Smooth muscle cell (in vitro differentiated cells): Measurements from ENCODE around the gene LIN28B. TPM values are rescaled to one million over a fixed set of nuclear protein-coding genes. Genes with fewer than 3 reads are reported as not detected.

Source experiments
- DNase-seq: peaks from one replicate; lab custom pipeline; 2025; ENCODE audit not compliant: unreplicated experiment; lab: John Stamatoyannopoulos, UW
- H2AFZ ChIP-seq: fragments of 200-600 bp; sonication (generic); 2 replicates; pipeline ENCODE4 v1.6.0; 2016; ENCODE audit warnings: antibody characterized with exemption, low read depth, mild to moderate bottlenecking
- H3F3A ChIP-seq: fragments of 200-600 bp; sonication (generic); 2 replicates; pipeline ENCODE4 v1.6.0; 2017; ENCODE audit warnings: antibody characterized with exemption, low read depth
- H3K27ac ChIP-seq: fragments of 200-600 bp; sonication (generic); 2 replicates; pipeline ENCODE4 v1.5.1; 2016; ENCODE audit warnings: low read depth, mild to moderate bottlenecking
- H3K27me3 ChIP-seq: fragments of 200-600 bp; sonication (generic); 2 replicates; pipeline ENCODE4 v1.6.1; 2016; ENCODE audit warnings: low read depth, mild to moderate bottlenecking
- H3K36me3 ChIP-seq: fragments of 200-600 bp; sonication (generic); 2 replicates; pipeline ENCODE4 v1.5.1; 2016; ENCODE audit warnings: low read depth
- H3K4me1 ChIP-seq: fragments of 200-600 bp; sonication (generic); 2 replicates; pipeline ENCODE4 v1.5.1; 2016; ENCODE audit warnings: low read depth
- H3K4me2 ChIP-seq: fragments of 200-600 bp; sonication (generic); 2 replicates; pipeline ENCODE4 v1.6.0; 2016; ENCODE audit warnings: mild to moderate bottlenecking
- H3K4me3 ChIP-seq: fragments of 200-600 bp; sonication (generic); 2 replicates; pipeline ENCODE4 v1.5.1; 2016; ENCODE audit warnings: mild to moderate bottlenecking
- H3K79me2 ChIP-seq: fragments of 200-600 bp; sonication (generic); 2 replicates; pipeline ENCODE4 v1.6.0; 2016; ENCODE audit warnings: low read depth, mild to moderate bottlenecking
- H3K9ac ChIP-seq: fragments of 200-600 bp; sonication (generic); 2 replicates; pipeline ENCODE4 v1.6.0; 2016; ENCODE audit warnings: low read depth
- H3K9me3 ChIP-seq: fragments of 200-600 bp; sonication (generic); replicated peaks from 2 replicates; pipeline ENCODE4 v1.5.1; 2016; ENCODE audit warnings: low read depth
- H4K20me1 ChIP-seq: fragments of 200-600 bp; sonication (generic); 2 replicates; pipeline ENCODE4 v1.6.0; 2016; ENCODE audit warnings: low read depth
- WGBS: methylation state at CpG from one replicate; pipeline ENCODE4 v1.1.7; 2016; ENCODE audit warnings: low lambda C conversion rate; 5-methylcytosine and 5-hydroxymethylcytosine counted together
- polyA plus RNA-seq: library from polyadenylated mRNA; unstranded; fragments of >200 nt; fragmentation: Nextera tagmentation; extraction: Ambion mirVana; gene quantifications from 2 replicates; pipeline ENCODE4 v1.2.1, GENCODE V29; 2016
- total RNA-seq: library from RNA; depleted of rRNA; stranded (reverse); fragments of >200 nt; gene quantifications from 2 replicates; pipeline ENCODE4 v1.2.3, GENCODE V29; 2014
- TF ChIP-seq, protein P1 (sequence below): fragments of 200-600 bp; sonication (generic); IDR thresholded peaks from 2 replicates; pipeline ENCODE4 v1.5.1; 2017; ENCODE audit warnings: borderline replicate concordance, mild to moderate bottlenecking, antibody characterized with exemption; ENCODE audit not compliant: insufficient read depth, poor library complexity, severe bottlenecking

The LIN28B gene
- total and polyA plus RNA-seq, 2 experiments from 2014 or later: 1.4 to 11.6 TPM

DNA sequence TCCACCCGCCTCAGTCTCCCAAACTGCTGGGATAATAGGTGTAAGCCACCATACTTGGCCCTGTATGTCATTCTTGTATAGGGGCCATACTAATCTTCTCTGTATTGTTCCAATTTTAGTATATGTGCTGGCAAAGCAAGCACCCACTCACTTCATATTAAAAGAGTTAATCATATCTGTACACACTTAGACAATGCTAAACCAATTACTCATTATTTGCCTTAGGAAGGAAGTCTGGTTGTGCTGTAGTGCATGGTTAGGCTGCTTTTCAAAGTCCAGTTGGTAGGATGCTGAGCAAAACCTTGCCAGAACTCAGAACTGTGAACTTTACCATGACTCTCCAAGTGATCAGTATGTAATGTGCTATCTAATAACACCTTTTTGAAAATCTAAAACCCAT, 88.6 kb downstream of the LIN28B start:
- no peak overlapping the region for H3K27ac ChIP-seq
- H3K9me3 ChIP-seq: no peaks in the 10 kb centered on the region
- H3F3A ChIP-seq: peaks cover 5% of the 10 kb centered on the region
- no peak overlapping the region for H3K4me3 ChIP-seq
- 95% methylated on average over 1 of the region's 1 CpG for WGBS
- H2AFZ ChIP-seq: no peak overlapping the region
- H3K4me2 ChIP-seq: no peak overlapping the region
- H3K4me1 ChIP-seq: no peaks in the 10 kb centered on the region
- peaks cover 9% of the 10 kb centered on the region for H3K79me2 ChIP-seq
- DNase-seq: no peak
- no peaks in the 10 kb centered on the region for H3K27me3 ChIP-seq
- H4K20me1 ChIP-seq: no peaks in the 10 kb centered on the region
- H3K9ac ChIP-seq: no peak overlapping the region
- H3K36me3 ChIP-seq: no peaks in the 10 kb centered on the region
- TF ChIP-seq, protein P1, sequence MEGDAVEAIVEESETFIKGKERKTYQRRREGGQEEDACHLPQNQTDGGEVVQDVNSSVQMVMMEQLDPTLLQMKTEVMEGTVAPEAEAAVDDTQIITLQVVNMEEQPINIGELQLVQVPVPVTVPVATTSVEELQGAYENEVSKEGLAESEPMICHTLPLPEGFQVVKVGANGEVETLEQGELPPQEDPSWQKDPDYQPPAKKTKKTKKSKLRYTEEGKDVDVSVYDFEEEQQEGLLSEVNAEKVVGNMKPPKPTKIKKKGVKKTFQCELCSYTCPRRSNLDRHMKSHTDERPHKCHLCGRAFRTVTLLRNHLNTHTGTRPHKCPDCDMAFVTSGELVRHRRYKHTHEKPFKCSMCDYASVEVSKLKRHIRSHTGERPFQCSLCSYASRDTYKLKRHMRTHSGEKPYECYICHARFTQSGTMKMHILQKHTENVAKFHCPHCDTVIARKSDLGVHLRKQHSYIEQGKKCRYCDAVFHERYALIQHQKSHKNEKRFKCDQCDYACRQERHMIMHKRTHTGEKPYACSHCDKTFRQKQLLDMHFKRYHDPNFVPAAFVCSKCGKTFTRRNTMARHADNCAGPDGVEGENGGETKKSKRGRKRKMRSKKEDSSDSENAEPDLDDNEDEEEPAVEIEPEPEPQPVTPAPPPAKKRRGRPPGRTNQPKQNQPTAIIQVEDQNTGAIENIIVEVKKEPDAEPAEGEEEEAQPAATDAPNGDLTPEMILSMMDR: no peak

- H4K20me1 ChIP-seq: no peaks in the 10 kb centered on the region
- H3K4me2 ChIP-seq: no peak overlapping the region
- H3K79me2 ChIP-seq: no peaks in the 10 kb centered on the region
- no peak overlapping the region for H3K4me3 ChIP-seq
- peaks cover 11% of the 10 kb centered on the region for H3K4me1 ChIP-seq
- TF ChIP-seq, protein P1: no peak
- H3K27ac ChIP-seq: no peak overlapping the region
- no peaks in the 10 kb centered on the region for H3K9me3 ChIP-seq
- H3F3A ChIP-seq: no peaks in the 10 kb centered on the region
- no peak for DNase-seq
- no peaks in the 10 kb centered on the region for H3K36me3 ChIP-seq
- H3K27me3 ChIP-seq: no peaks in the 10 kb centered on the region
- WGBS: 65% methylated on average over 3 of the region's 3 CpGs
- H3K9ac ChIP-seq: no peak overlapping the region
- H2AFZ ChIP-seq: no peak overlapping the region
Measured at GRCh38 chr6:105051941-105052471, 95.1 kb downstream of the LIN28B start.

GRCh38 chr6:105056646-105057045, 99.7 kb downstream of the LIN28B start:
- H3K27ac ChIP-seq: no peak overlapping the region
- DNase-seq: no peak
- H3K9ac ChIP-seq: no peak overlapping the region
- peaks cover 23% of the 10 kb centered on the region for H3K4me1 ChIP-seq
- no peaks in the 10 kb centered on the region for H3K9me3 ChIP-seq
- no peak overlapping the region for H2AFZ ChIP-seq
- H3F3A ChIP-seq: no peaks in the 10 kb centered on the region
- 94% methylated on average over 3 of the region's 3 CpGs for WGBS
- no peak overlapping the region for H3K4me3 ChIP-seq
- no peaks in the 10 kb centered on the region for H4K20me1 ChIP-seq
- H3K4me2 ChIP-seq: no peak overlapping the region
- H3K79me2 ChIP-seq: peaks cover 3% of the 10 kb centered on the region
- no peaks in the 10 kb centered on the region for H3K27me3 ChIP-seq
- TF ChIP-seq, protein P1: no peak
- no peaks in the 10 kb centered on the region for H3K36me3 ChIP-seq

DNA sequence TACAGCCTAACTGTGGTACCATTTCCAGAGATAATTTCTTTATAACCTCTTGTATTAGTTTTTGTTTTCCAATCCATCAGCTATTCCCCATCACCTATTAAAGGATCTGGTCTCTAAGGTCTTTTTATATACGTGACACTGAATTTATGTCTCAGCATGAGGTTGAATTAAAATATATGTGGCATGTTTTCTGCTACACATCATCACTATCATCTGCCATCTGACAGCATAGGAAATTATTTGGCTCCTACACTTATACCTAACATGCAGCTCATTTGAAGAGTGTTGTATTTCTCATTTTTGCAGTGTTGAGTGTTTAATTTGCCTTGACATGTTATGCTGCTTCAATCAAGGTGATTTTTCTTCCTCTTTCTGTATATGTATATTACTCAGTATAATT, 100.3 kb downstream of the LIN28B start:
- Histone ChIP-seq H4K20me1 (no peaks in the 10 kb centered on the region), H3F3A (no peaks in the 10 kb centered on the region), H3K27me3 (no peaks in the 10 kb centered on the region), H3K9me3 (no peaks in the 10 kb centered on the region), H3K4me1 (peaks cover 23% of the 10 kb centered on the region), H2AFZ (no peak overlapping the region), H3K4me3 (no peak overlapping the region), H3K36me3 (no peaks in the 10 kb centered on the region), H3K79me2 (peaks cover 3% of the 10 kb centered on the region), H3K4me2 (no peak overlapping the region), H3K9ac (no peak overlapping the region), H3K27ac (no peak overlapping the region)
- TF ChIP-seq, protein P1: no peak
- 100% methylated on average over 1 of the region's 1 CpG for WGBS
- no peak for DNase-seq
